PC-9 (cell line): Measurements from ENCODE around the gene MANSC4.

Source experiments
- CTCF ChIP-seq: fragments of 200-600 bp; sonication (generic); conservative IDR thresholded peaks from 2 replicates; pipeline ENCODE4 v1.6.1; 2017; ENCODE audit warnings: mixed run types, antibody characterized with exemption, mild to moderate bottlenecking, moderate library complexity
- EZH2 ChIP-seq: fragments of 200-600 bp; sonication (generic); IDR thresholded peaks from 2 replicates; pipeline ENCODE4 v1.8.0; 2017; ENCODE audit warnings: antibody characterized with exemption, low read depth

- TF ChIP-seq CTCF (no peak), EZH2 (no peak)
Measured at GRCh38 chr12:27800819-27801218, 20.8 kb upstream of the MANSC4 start.
